Neuron (in vitro differentiated cells): ENCODE measurements around the gene PDCD1.
A peak's percentile ranks its signal among the peaks of the same experiment; 100 is the strongest.
"Not testable (repeated sequence)": the region's sequence is repeated elsewhere in the genome, so short reads cannot be mapped to it uniquely, and the experiment has no call there.

Experiments
- H2AFZ ChIP-seq: one replicate; pipeline ENCODE4 v1.6.1; 2013; ENCODE audit warnings: low read depth, mild to moderate bottlenecking, inconsistent platforms, low read length, moderate library complexity
- H3K27me3 ChIP-seq: one replicate; pipeline ENCODE4 v1.6.1; 2013; ENCODE audit warnings: low read length; ENCODE audit not compliant: insufficient read depth
- H3K36me3 ChIP-seq: one replicate; pipeline ENCODE4 v1.6.1; 2013; ENCODE audit warnings: low read length; ENCODE audit not compliant: insufficient read depth
- H3K4me1 ChIP-seq: one replicate; pipeline ENCODE4 v1.6.1; 2013; ENCODE audit warnings: low read length; ENCODE audit not compliant: insufficient read depth
- H3K4me3 ChIP-seq: 2 replicates; pipeline ENCODE4 v1.5.1; 2013; ENCODE audit warnings: mild to moderate bottlenecking, low read length, moderate library complexity
- H3K9me3 ChIP-seq: one replicate; pipeline ENCODE4 v1.6.1; 2013; ENCODE audit warnings: low read length

The PDCD1 gene

DNA sequence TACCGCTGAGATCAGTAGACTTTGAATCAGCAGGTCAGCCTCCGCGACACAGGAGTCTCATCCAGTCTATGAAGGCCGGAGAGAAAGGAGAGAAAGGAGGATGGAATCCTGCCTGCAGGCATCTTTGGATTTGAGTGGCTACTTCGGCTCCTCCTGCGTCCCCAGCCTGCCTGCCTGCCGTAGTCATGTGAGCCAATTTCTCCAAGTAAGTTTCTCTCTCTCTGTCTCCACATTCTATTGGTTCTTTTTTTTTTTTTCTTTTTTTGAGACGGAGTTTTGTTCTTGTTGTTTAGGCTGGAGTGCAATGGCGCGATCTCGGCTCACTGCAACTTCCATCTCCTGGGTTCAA, 16.7 kb downstream of the PDCD1 start:
- H3K9me3 ChIP-seq, result no peaks in the 10 kb centered on the region
- peaks cover 19% of the 10 kb centered on the region for H3K27me3 ChIP-seq
- no peak overlapping the region for H2AFZ ChIP-seq
- H3K36me3 ChIP-seq, result no peaks in the 10 kb centered on the region
- H3K4me1 ChIP-seq, result no peaks in the 10 kb centered on the region
- no peak overlapping the region for H3K4me3 ChIP-seq

GRCh38 chr2:241841181-241842066, 17.3 kb downstream of the PDCD1 start:
- Histone ChIP-seq H3K4me1 (no peaks in the 10 kb centered on the region), H3K9me3 (no peaks in the 10 kb centered on the region), H2AFZ (no peak overlapping the region), H3K36me3 (no peaks in the 10 kb centered on the region), H3K27me3 (peaks cover 19% of the 10 kb centered on the region), H3K4me3 (no peak overlapping the region)

GRCh38 chr2:241837197-241837965, 21.3 kb downstream of the PDCD1 start:
- Histone ChIP-seq H3K27me3 (no peaks in the 10 kb centered on the region), H2AFZ (no peak overlapping the region), H3K4me3 (no peak overlapping the region), H3K9me3 (peaks cover 2% of the 10 kb centered on the region), H3K36me3 (no peaks in the 10 kb centered on the region), H3K4me1 (peaks cover 8% of the 10 kb centered on the region)

- Histone ChIP-seq H3K4me3 (no peak overlapping the region), H3K27me3 (no peaks in the 10 kb centered on the region), H3K4me1 (peaks cover 8% of the 10 kb centered on the region), H3K36me3 (no peaks in the 10 kb centered on the region), H3K9me3 (peaks cover 2% of the 10 kb centered on the region), H2AFZ (no peak overlapping the region)
These were observed 22.4 kb downstream of the PDCD1 start for GRCh38 chr2:241836292-241836691.

GRCh38 chr2:241835611-241836010, 23.1 kb downstream of the PDCD1 start:
- no peak overlapping the region for H2AFZ ChIP-seq

GRCh38 chr2:241834527-241835210, 24.0 kb downstream of the PDCD1 start:
- no peak overlapping the region for H2AFZ ChIP-seq
- no peak overlapping the region for H3K4me3 ChIP-seq
- H3K36me3 ChIP-seq, result no peaks in the 10 kb centered on the region
- peaks cover 2% of the 10 kb centered on the region for H3K9me3 ChIP-seq
- peaks cover 8% of the 10 kb centered on the region for H3K4me1 ChIP-seq
- no peaks in the 10 kb centered on the region for H3K27me3 ChIP-seq

More at GRCh38 chr2:241835611-241836010, 23.1 kb downstream of the PDCD1 start:
- Histone ChIP-seq H3K36me3 (no peaks in the 10 kb centered on the region), H3K4me3 (no peak overlapping the region), H3K4me1 (peaks cover 8% of the 10 kb centered on the region), H3K9me3 (peaks cover 2% of the 10 kb centered on the region), H3K27me3 (no peaks in the 10 kb centered on the region)

DNA sequence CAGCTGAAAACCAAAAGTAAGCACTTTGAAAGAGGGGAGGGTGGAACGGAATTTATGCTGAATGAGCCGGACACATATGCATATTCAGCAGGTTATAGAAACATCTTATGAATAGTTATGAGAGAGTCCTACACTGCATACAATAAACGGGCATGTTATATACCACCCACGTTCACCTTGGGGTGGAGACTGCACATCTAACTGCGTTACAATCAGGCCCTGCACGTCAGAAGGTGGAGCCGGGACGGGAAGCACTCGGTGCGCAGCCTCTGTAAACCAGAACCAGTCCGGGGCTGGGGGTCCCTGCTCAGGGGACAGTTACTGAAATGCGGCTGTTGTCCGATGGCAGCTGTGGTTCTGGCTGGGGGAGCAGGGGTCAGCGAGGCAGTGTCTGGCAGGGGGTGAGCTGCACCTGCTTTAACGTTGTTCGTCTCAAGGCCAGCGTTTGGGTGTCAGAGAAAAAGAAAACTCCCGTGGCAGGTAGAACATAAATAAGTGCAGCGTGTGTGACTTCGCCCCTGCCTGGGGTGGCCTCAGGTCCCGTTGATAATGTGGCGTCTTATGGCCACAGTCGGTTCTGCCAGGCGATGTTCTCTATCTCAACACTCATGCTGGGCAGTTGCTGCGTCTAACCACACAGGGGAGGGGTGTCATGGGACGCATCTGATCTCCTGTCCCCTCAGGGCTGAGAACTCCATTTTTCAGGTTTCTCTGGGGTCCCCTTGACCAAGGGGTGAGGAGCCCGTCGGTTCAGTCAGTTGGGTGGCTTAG, 24.8 kb downstream of the PDCD1 start:
- not testable (repeated sequence) for H3K4me3 ChIP-seq, H3K36me3 ChIP-seq, H3K4me1 ChIP-seq, H3K9me3 ChIP-seq, H3K27me3 ChIP-seq
- peak overlapping the region; percentile 57 for H2AFZ ChIP-seq

DNA sequence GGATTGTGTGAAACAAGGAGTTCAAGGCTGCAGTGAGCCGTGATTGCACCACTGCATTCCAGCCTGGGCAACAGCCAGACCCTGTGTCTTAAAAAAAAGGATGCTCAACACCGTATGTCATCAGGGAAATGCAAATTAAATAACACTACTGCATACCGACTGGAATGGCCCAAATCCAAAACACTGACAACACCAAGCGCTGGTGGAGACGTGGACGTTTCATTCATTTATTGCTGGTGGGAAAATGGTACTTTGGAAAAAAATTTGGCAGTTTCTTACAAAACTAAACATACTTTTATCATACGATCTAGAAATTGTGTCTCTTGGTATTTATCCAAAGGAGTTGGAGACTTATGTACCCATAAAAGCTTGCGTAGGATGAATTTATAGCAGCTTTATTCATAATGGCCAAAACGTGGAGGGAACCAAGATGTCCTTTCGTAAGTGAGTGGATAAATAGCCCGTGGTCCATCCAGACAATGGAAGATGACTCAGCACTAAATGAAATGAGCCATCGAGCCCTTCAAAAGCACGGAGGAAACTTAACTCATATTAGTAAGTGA, 25.5 kb downstream of the PDCD1 start:
- Histone ChIP-seq H3K4me3 (no peak overlapping the region), H3K27me3 (no peaks in the 10 kb centered on the region), H3K9me3 (peaks cover 2% of the 10 kb centered on the region), H3K4me1 (peaks cover 8% of the 10 kb centered on the region), H2AFZ (peak overlapping the region; percentile 57), H3K36me3 (no peaks in the 10 kb centered on the region)

GRCh38 chr2:241827394-241827793, 31.3 kb downstream of the PDCD1 start:
- Histone ChIP-seq H3K4me3 (no peak overlapping the region), H2AFZ (no peak overlapping the region), H3K36me3 (no peaks in the 10 kb centered on the region), H3K27me3 (no peaks in the 10 kb centered on the region), H3K4me1 (no peaks in the 10 kb centered on the region), H3K9me3 (peaks cover 2% of the 10 kb centered on the region)

GRCh38 chr2:241823531-241824437, 34.9 kb downstream of the PDCD1 start:
- H3K27me3 ChIP-seq, H2AFZ ChIP-seq, H3K4me3 ChIP-seq, H3K36me3 ChIP-seq, H3K4me1 ChIP-seq, H3K9me3 ChIP-seq: not testable (repeated sequence)

GRCh38 chr2:241822264-241822623, 36.5 kb downstream of the PDCD1 start:
- peaks cover 5% of the 10 kb centered on the region for H3K9me3 ChIP-seq

More at GRCh38 chr2:241822264-241822623, 36.5 kb downstream of the PDCD1 start:
- Histone ChIP-seq H2AFZ (no peak overlapping the region), H3K27me3 (no peaks in the 10 kb centered on the region), H3K4me1 (no peaks in the 10 kb centered on the region), H3K4me3 (no peak overlapping the region), H3K36me3 (no peaks in the 10 kb centered on the region)
